Spleen (tissue), 7 donors: ENCODE results near the gene CASP7.

Source experiments
- CTCF ChIP-seq, 11 experiments: fragments of 200-600 bp in 7 of 11; fragments of 450-650 bp in 4 of 11; sonication (generic) in 4 of 11; IDR thresholded peaks in 8 of 11; conservative IDR thresholded peaks in 3 of 11; 1 replicate in 7 of 11; 2 replicates in 4 of 11; pipeline versions ENCODE4 v1.4.0 to v1.8.0; 2016 to 2021; ENCODE audit warnings: antibody characterized with exemption in 11 of 11, inconsistent platforms in 4 of 11, mild to moderate bottlenecking in 1 of 11
- POLR2A ChIP-seq, 3 donors: fragments of 450-650 bp; IDR thresholded peaks; one replicate each; pipeline ENCODE4 v1.5.1; 2017; ENCODE audit warnings: antibody characterized with exemption in 3 of 3, mild to moderate bottlenecking in 1 of 3
- POLR2AphosphoS5 ChIP-seq, 3 donors: sonication (generic); formaldehyde crosslinking; IDR thresholded peaks; one replicate each; pipeline ENCODE4 v1.5.1; 2017; ENCODE audit warnings: antibody characterized with exemption in 3 of 3
- donor health status: DM: no; HTN: no; CAD: no; lungs with moderate emphysema.
- donor health status: DM: no; HTN: no; CAD: no.
- donor health status: DM: no; HTN: no; CAD: no.

- TF ChIP-seq POLR2AphosphoS5 (IDR thresholded peaks at IDR 0.05), result no peak
- TF ChIP-seq CTCF (IDR thresholded peaks at IDR 0.05 in 8 of 11, conservative IDR thresholded peaks at IDR 0.05 in 3 of 11), result no peak
- no peak for TF ChIP-seq POLR2A (IDR thresholded peaks at IDR 0.05)
Measured at GRCh38 chr10:113691381-113691780, 11.7 kb downstream of the CASP7 start.
